Activated B cell treated with CpG ODN at 0.5 μM for 24 hours (primary cell): ENCODE measurements around the gene CASP5. TPM values are rescaled to one million over a fixed set of nuclear protein-coding genes. Genes with fewer than 3 reads are reported as not detected.

Source experiments
- ATAC-seq: fragments of 200-7000 bp; cut with Tn5 transposase; one replicate; pipeline ENCODE4 v1.10.0; 2021; ENCODE audit warnings: low read depth, mild to moderate bottlenecking, moderate library complexity
- CTCF ChIA-PET: fragments of 350-600 bp; sonication (Branson Sonifier 250); formaldehyde crosslinking; loops from one replicate; lab custom pipeline; 2021; ENCODE audit warnings: antibody characterized with exemption; lab: Charles Lee
- POLR2A ChIA-PET: fragments of 350-600 bp; sonication (Branson Sonifier 250); formaldehyde crosslinking; loops from one replicate; lab custom pipeline; 2021; ENCODE audit warnings: antibody characterized with exemption; lab: Charles Lee
- DNase-seq: peaks from one replicate; pipeline ENCODE4 v3.0.0; 2022
- H3K27ac Mint-ChIP-seq: one replicate; pipeline ENCODE4 v1.8.0; 2020; ENCODE audit warnings: mixed read lengths
- H3K27me3 Mint-ChIP-seq: one replicate; pipeline ENCODE4 v1.8.0; 2021; ENCODE audit warnings: mixed read lengths
- H3K36me3 Mint-ChIP-seq: one replicate; pipeline ENCODE4 v1.8.0; 2021; ENCODE audit warnings: low read depth, mixed read lengths
- H3K4me1 Mint-ChIP-seq: one replicate; pipeline ENCODE4 v1.8.0; 2021; ENCODE audit warnings: mixed read lengths
- H3K4me3 Mint-ChIP-seq: one replicate; pipeline ENCODE4 v1.8.0; 2020; ENCODE audit warnings: mild to moderate bottlenecking, mixed read lengths
- H3K9me3 Mint-ChIP-seq: one replicate; pipeline ENCODE4 v1.8.0; 2020; ENCODE audit warnings: mixed read lengths
- CTCF ChIP-seq: fragments of 200-600 bp; IDR thresholded peaks from one replicate; pipeline ENCODE4 v1.8.0; 2022; ENCODE audit warnings: antibody characterized with exemption, mild to moderate bottlenecking
- intact Hi-C: fragments of 100-400 bp; cut with micrococcal nuclease; formaldehyde crosslinking; loops from one replicate; pipeline ENCODE4 v1.15.1; 2024
- total RNA-seq: library from RNA; stranded (reverse); gene quantifications from 2 replicates; pipeline ENCODE4 v1.2.3, GENCODE V29; 2022

Gene CASP5
- total RNA-seq, 1 donor from 2014 or later = not detected

- intact Hi-C loops = no loop called here
- ChIA-PET POLR2A (no interaction called here), CTCF (no interaction called here)
- H3K36me3 Mint-ChIP-seq = no peaks in the 10 kb centered on the region
- no peak for TF ChIP-seq CTCF
- no peaks in the 10 kb centered on the region for H3K9me3 Mint-ChIP-seq
- H3K4me1 Mint-ChIP-seq = no peaks in the 10 kb centered on the region
- peaks cover 3% of the 10 kb centered on the region for H3K27me3 Mint-ChIP-seq
- H3K4me3 Mint-ChIP-seq = no peak overlapping the region
- no peak for ATAC-seq
- H3K27ac Mint-ChIP-seq = no peak overlapping the region
- DNase-seq = no peak
Observed at GRCh38 chr11:105057432-105057831, 34.5 kb upstream of the CASP5 start.

- ATAC-seq (no peak), DNase-seq (no peak)
- no peak for TF ChIP-seq CTCF
- Mint-ChIP-seq H3K27ac (no peak overlapping the region), H3K36me3 (no peaks in the 10 kb centered on the region), H3K4me1 (no peaks in the 10 kb centered on the region), H3K9me3 (no peaks in the 10 kb centered on the region), H3K27me3 (peaks cover 3% of the 10 kb centered on the region), H3K4me3 (no peak overlapping the region)
- ChIA-PET CTCF (no interaction called here), POLR2A (no interaction called here)
- intact Hi-C loops = no loop called here
Observed at GRCh38 chr11:105056446-105056845, 33.5 kb upstream of the CASP5 start.

- Mint-ChIP-seq H3K27me3 (peaks cover 2% of the 10 kb centered on the region), H3K9me3 (no peaks in the 10 kb centered on the region), H3K27ac (no peak overlapping the region), H3K4me1 (no peaks in the 10 kb centered on the region), H3K36me3 (no peaks in the 10 kb centered on the region), H3K4me3 (no peak overlapping the region)
- ATAC-seq (no peak), DNase-seq (no peak)
- ChIA-PET POLR2A (no interaction called here), CTCF (no interaction called here)
- intact Hi-C loops = no loop called here
- no peak for TF ChIP-seq CTCF
Observed at GRCh38 chr11:105054723-105055493, 31.9 kb upstream of the CASP5 start.

- H3K36me3 Mint-ChIP-seq = no peaks in the 10 kb centered on the region
- no peaks in the 10 kb centered on the region for H3K27me3 Mint-ChIP-seq
- H3K4me3 Mint-ChIP-seq = no peak overlapping the region
- H3K4me1 Mint-ChIP-seq = no peaks in the 10 kb centered on the region
- ChIA-PET CTCF (no interaction called here), POLR2A (no interaction called here)
- intact Hi-C loops = no loop called here
- no peak for ATAC-seq
- TF ChIP-seq CTCF = no peak
- no peaks in the 10 kb centered on the region for H3K9me3 Mint-ChIP-seq
- no peak for DNase-seq
- no peak overlapping the region for H3K27ac Mint-ChIP-seq
Observed at GRCh38 chr11:105052487-105052886, 29.5 kb upstream of the CASP5 start.

- H3K4me3 Mint-ChIP-seq = no peak overlapping the region
- POLR2A ChIA-PET = no interaction called here
- intact Hi-C loops = no loop called here
- H3K36me3 Mint-ChIP-seq = no peaks in the 10 kb centered on the region
- DNase-seq = no peak
- H3K9me3 Mint-ChIP-seq = no peaks in the 10 kb centered on the region
- CTCF ChIA-PET = no interaction called here
- H3K4me1 Mint-ChIP-seq = no peaks in the 10 kb centered on the region
- H3K27ac Mint-ChIP-seq = no peak overlapping the region
- no peak for TF ChIP-seq CTCF
- no peaks in the 10 kb centered on the region for H3K27me3 Mint-ChIP-seq
- ATAC-seq = no peak
Observed at GRCh38 chr11:105051559-105051958, 28.6 kb upstream of the CASP5 start.
